Fibroblast of lung (primary cell): ENCODE data around the gene COLEC12. TPM values are rescaled to one million over a fixed set of nuclear protein-coding genes. Genes with fewer than 3 reads are reported as not detected.

Experiments
- DNase-seq, 2 donors: peaks; one replicate each; pipeline versions ENCODE4 v3.0.0 to v3.0.0-alpha.2; 2010; ENCODE audit warnings: low read depth in 2 of 2
- H2AFZ ChIP-seq: 2 replicates; pipeline ENCODE4 v1.5.1; 2012; ENCODE audit warnings: low read length, control low read depth, inconsistent platforms
- H3K27ac ChIP-seq: 2 replicates; pipeline ENCODE4 v1.5.1; 2011; ENCODE audit warnings: low read length, control low read depth; ENCODE audit not compliant: insufficient read depth
- H3K27me3 ChIP-seq: 2 replicates; pipeline ENCODE4 v1.5.1; 2011; ENCODE audit warnings: mild to moderate bottlenecking, low read length; ENCODE audit not compliant: control insufficient read depth, insufficient read depth
- H3K36me3 ChIP-seq: 2 replicates; pipeline ENCODE4 v1.5.1; 2011; ENCODE audit warnings: low read length; ENCODE audit not compliant: control insufficient read depth, insufficient read depth
- H3K4me1 ChIP-seq: 2 replicates; pipeline ENCODE4 v1.5.1; 2011; ENCODE audit warnings: low read length; ENCODE audit not compliant: control insufficient read depth, insufficient read depth; ENCODE audit errors: extremely low read depth
- H3K4me2 ChIP-seq: 2 replicates; pipeline ENCODE4 v1.5.1; 2011; ENCODE audit warnings: low read length, control low read depth; ENCODE audit not compliant: insufficient read depth; ENCODE audit errors: extremely low read depth
- H3K4me3 ChIP-seq, 4 experiments: fragments of 200-600 bp in 1 of 4; sonication (generic) in 1 of 4; replicated peaks in 1 of 4; 2 replicates each; pipeline ENCODE4 v1.5.1; 2011 to 2016; ENCODE audit warnings: low read length in 4 of 4, low read depth in 3 of 4, mild to moderate bottlenecking in 3 of 4, control low read depth in 2 of 4, inconsistent platforms in 1 of 4, mixed read lengths in 1 of 4; ENCODE audit not compliant: insufficient read depth in 1 of 4; ENCODE audit errors: control extremely low read depth in 1 of 4
- H3K79me2 ChIP-seq: 2 replicates; pipeline ENCODE4 v1.5.1; 2012; ENCODE audit warnings: mild to moderate bottlenecking, low read length, inconsistent platforms; ENCODE audit not compliant: control insufficient read depth, insufficient read depth
- H3K9ac ChIP-seq: 2 replicates; pipeline ENCODE4 v1.5.1; 2011; ENCODE audit warnings: mild to moderate bottlenecking, low read length, control low read depth; ENCODE audit not compliant: insufficient read depth
- H3K9me3 ChIP-seq: 2 replicates; pipeline ENCODE4 v1.5.1; 2012; ENCODE audit warnings: low read depth, low read length; ENCODE audit not compliant: control insufficient read depth, insufficient read depth
- H4K20me1 ChIP-seq: 2 replicates; pipeline ENCODE4 v1.5.1; 2011; ENCODE audit warnings: low read length; ENCODE audit not compliant: control insufficient read depth, insufficient read depth; ENCODE audit errors: extremely low read depth
- EZH2 ChIP-seq: IDR thresholded peaks from 2 replicates; pipeline ENCODE4 v1.5.1; 2012; ENCODE audit warnings: low read length, control low read depth, mild to moderate bottlenecking; ENCODE audit errors: missing control alignments
- polyA plus RNA-seq, 2 donors: library from polyadenylated mRNA; depleted of rRNA in 1 of 2; stranded (reverse) in 1 of 2; unstranded in 1 of 2; fragments of >200 nt; gene quantifications; 2 replicates each; pipeline ENCODE4 v1.2.1, GENCODE V29; 2011 to 2012; ENCODE audit warnings: missing spikeins in 1 of 2
- total RNA-seq: library from RNA; depleted of rRNA; stranded (reverse); fragments of >200 nt; gene quantifications from 2 replicates; pipeline ENCODE4 v1.2.1, GENCODE V29; 2014
- TF ChIP-seq, protein P1 (sequence below), 2 donors: IDR thresholded peaks in 1 of 2; conservative IDR thresholded peaks in 1 of 2; 1 replicate in 1 of 2; 2 replicates in 1 of 2; pipeline ENCODE4 v1.5.1; 2011 to 2012; ENCODE audit warnings: low read length in 2 of 2, control low read depth in 1 of 2, inconsistent platforms in 1 of 2, low read depth in 1 of 2, mild to moderate bottlenecking in 1 of 2

The COLEC12 gene
- total and polyA plus RNA-seq, 2 donors (not counting 1 experiment from before 2014, with no cell fraction given), result 20.0 to 24.8 TPM

DNA sequence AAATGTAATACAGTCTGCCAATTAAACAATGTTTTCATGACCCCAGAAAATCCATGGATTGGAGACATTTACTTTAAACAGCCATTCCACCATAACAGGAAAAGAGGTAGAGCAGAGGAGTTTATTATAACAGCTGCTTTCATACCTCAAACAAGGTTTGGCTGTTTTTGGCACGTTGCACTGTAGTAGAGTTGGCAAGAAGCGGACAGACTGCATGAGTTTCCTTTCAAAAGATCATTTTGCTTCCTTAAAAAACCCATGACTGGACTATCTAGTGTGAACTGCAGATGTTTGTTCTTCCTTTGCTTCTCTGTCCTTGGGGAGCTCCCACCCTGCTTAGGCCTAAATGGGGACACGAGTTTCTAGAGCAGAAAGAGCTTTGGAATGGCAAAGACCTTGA, 124.2 kb downstream of the COLEC12 start:
- Histone ChIP-seq H4K20me1 (no peaks in the 10 kb centered on the region), H3K9ac (no peak overlapping the region), H3K4me1 (no peaks in the 10 kb centered on the region), H3K27me3 (no peaks in the 10 kb centered on the region), H3K4me2 (no peak overlapping the region), H3K79me2 (no peaks in the 10 kb centered on the region), H3K4me3 (no peak overlapping the region), H3K27ac (no peak overlapping the region), H3K9me3 (no peaks in the 10 kb centered on the region), H3K36me3 (no peaks in the 10 kb centered on the region), H2AFZ (no peak overlapping the region)
- TF ChIP-seq EZH2, result no peak
- TF ChIP-seq, protein P1, sequence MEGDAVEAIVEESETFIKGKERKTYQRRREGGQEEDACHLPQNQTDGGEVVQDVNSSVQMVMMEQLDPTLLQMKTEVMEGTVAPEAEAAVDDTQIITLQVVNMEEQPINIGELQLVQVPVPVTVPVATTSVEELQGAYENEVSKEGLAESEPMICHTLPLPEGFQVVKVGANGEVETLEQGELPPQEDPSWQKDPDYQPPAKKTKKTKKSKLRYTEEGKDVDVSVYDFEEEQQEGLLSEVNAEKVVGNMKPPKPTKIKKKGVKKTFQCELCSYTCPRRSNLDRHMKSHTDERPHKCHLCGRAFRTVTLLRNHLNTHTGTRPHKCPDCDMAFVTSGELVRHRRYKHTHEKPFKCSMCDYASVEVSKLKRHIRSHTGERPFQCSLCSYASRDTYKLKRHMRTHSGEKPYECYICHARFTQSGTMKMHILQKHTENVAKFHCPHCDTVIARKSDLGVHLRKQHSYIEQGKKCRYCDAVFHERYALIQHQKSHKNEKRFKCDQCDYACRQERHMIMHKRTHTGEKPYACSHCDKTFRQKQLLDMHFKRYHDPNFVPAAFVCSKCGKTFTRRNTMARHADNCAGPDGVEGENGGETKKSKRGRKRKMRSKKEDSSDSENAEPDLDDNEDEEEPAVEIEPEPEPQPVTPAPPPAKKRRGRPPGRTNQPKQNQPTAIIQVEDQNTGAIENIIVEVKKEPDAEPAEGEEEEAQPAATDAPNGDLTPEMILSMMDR (conservative IDR thresholded peaks at IDR 0.05 in 1 of 2, IDR thresholded peaks at IDR 0.05 in 1 of 2; ENCODE audit: low read depth in 1 of 2, low read length in 2 of 2), result no peak
- peak in 1 of 2 donors; percentile 74 for DNase-seq

DNA sequence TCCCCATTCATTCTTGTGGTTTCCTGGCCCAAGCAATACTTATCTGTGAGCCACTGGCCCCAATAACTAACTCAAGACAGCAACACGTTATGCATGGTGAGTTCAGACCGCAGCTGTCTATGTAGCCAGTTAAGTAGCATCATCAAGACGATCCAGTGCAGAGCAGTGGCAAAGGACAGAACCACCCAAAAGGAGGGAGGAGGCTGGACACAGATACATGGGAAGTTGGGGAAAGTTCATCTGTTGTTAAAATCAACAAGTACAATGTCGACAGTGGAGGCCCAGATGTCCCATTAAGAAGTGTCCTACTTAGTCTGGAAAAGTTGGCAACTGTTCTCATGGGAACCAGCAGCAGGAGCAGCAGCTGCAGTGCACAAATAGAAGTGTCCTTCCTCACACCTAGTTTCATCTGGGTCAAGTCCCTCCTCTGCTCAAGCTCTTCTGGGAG, 125.8 kb downstream of the COLEC12 start:
- Histone ChIP-seq H2AFZ (no peak overlapping the region), H3K36me3 (no peaks in the 10 kb centered on the region), H4K20me1 (no peaks in the 10 kb centered on the region), H3K4me1 (peaks cover 6% of the 10 kb centered on the region), H3K4me3 (no peak overlapping the region), H3K9ac (no peak overlapping the region), H3K79me2 (no peaks in the 10 kb centered on the region), H3K4me2 (no peak overlapping the region), H3K27ac (no peak overlapping the region), H3K27me3 (no peaks in the 10 kb centered on the region), H3K9me3 (no peaks in the 10 kb centered on the region)
- DNase-seq, result peak; percentile 33 to 66
- TF ChIP-seq, protein P1 (conservative IDR thresholded peaks at IDR 0.05 in 1 of 2, IDR thresholded peaks at IDR 0.05 in 1 of 2; ENCODE audit: low read depth in 1 of 2, low read length in 2 of 2), result no peak
- no peak for TF ChIP-seq EZH2

DNA sequence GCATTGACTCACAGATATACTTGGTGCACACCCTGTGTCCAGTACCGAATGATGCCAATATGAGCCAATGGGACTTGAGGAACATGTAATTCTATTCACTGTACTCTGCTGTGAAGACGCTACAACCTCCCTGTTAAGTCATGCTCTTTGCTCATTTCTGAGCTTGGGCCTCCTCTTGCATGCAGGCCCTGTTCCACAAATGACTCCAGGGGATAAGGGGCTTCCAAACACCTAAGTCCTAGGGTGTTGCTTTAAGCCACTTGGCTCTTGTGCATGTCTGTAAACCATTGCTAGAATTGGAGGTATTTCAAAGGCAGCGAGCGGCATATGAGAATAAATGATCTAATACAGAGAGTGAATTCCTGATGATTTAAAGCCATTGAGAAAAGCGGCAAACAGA, 126.7 kb downstream of the COLEC12 start:
- no peaks in the 10 kb centered on the region for H3K9me3 ChIP-seq
- H3K4me2 ChIP-seq, result no peak overlapping the region
- H4K20me1 ChIP-seq, result no peaks in the 10 kb centered on the region
- TF ChIP-seq, protein P1 (conservative IDR thresholded peaks at IDR 0.05 in 1 of 2, IDR thresholded peaks at IDR 0.05 in 1 of 2; ENCODE audit: low read depth in 1 of 2, low read length in 2 of 2), result no peak
- TF ChIP-seq EZH2, result no peak
- DNase-seq, result no peak
- H3K4me3 ChIP-seq, result no peak overlapping the region
- H3K9ac ChIP-seq, result no peak overlapping the region
- no peak overlapping the region for H3K27ac ChIP-seq
- peaks cover 6% of the 10 kb centered on the region for H3K4me1 ChIP-seq
- H3K79me2 ChIP-seq, result no peaks in the 10 kb centered on the region
- no peaks in the 10 kb centered on the region for H3K27me3 ChIP-seq
- H2AFZ ChIP-seq, result no peak overlapping the region
- H3K36me3 ChIP-seq, result no peaks in the 10 kb centered on the region
